ENCODE measurements around the gene IRX2.

The IRX2 gene

GRCh38 chr5:2739360-2740050, 12.0 kb downstream of the IRX2 start:
- no peaks in the 10 kb centered on the region for H3K4me1 ChIP-seq (ENCODE audit: insufficient read depth, poor library complexity, severe bottlenecking)
- H3K27ac ChIP-seq (ENCODE audit: poor library complexity, severe bottlenecking) = no peak overlapping the region
- TF ChIP-seq CTCF (IDR thresholded peaks at IDR 0.05; ENCODE audit: poor library complexity, severe bottlenecking) = no peak
- peak; percentile 75 for ATAC-seq (ENCODE audit: low read depth)
- no peak for DNase-seq (ENCODE audit: low spot score)
- H3K4me3 ChIP-seq (ENCODE audit: severe bottlenecking) = peak overlapping the region; percentile 64
- H3K36me3 ChIP-seq (ENCODE audit: low read depth) = peaks cover 19% of the 10 kb centered on the region
- H3K9me3 ChIP-seq (ENCODE audit: severe bottlenecking) = no peaks in the 10 kb centered on the region
- H3K27me3 ChIP-seq (ENCODE audit: insufficient read depth, poor library complexity, severe bottlenecking) = no peaks in the 10 kb centered on the region

GRCh38 chr5:2738700-2739359, 12.6 kb downstream of the IRX2 start:
- Histone ChIP-seq H3K36me3 (ENCODE audit: low read depth) (peaks cover 12% of the 10 kb centered on the region), H3K9me3 (ENCODE audit: severe bottlenecking) (no peaks in the 10 kb centered on the region), H3K27ac (ENCODE audit: poor library complexity, severe bottlenecking) (no peak overlapping the region), H3K27me3 (ENCODE audit: insufficient read depth, poor library complexity, severe bottlenecking) (peaks cover 3% of the 10 kb centered on the region), H3K4me1 (ENCODE audit: insufficient read depth, poor library complexity, severe bottlenecking) (no peaks in the 10 kb centered on the region), H3K4me3 (ENCODE audit: severe bottlenecking) (peak overlapping the region; percentile 64)
- DNase-seq (ENCODE audit: low spot score) = no peak
- TF ChIP-seq CTCF (IDR thresholded peaks at IDR 0.05; ENCODE audit: poor library complexity, severe bottlenecking) = no peak
- peak; percentile 9 for ATAC-seq (ENCODE audit: low read depth)

GRCh38 chr5:2738156-2738699, 13.2 kb downstream of the IRX2 start:
- Histone ChIP-seq H3K4me1 (ENCODE audit: insufficient read depth, poor library complexity, severe bottlenecking) (no peaks in the 10 kb centered on the region), H3K36me3 (ENCODE audit: low read depth) (peaks cover 8% of the 10 kb centered on the region), H3K9me3 (ENCODE audit: severe bottlenecking) (no peaks in the 10 kb centered on the region), H3K27me3 (ENCODE audit: insufficient read depth, poor library complexity, severe bottlenecking) (peaks cover 3% of the 10 kb centered on the region), H3K27ac (ENCODE audit: poor library complexity, severe bottlenecking) (no peak overlapping the region), H3K4me3 (ENCODE audit: severe bottlenecking) (no peak overlapping the region)
- ATAC-seq (ENCODE audit: low read depth) (no peak), DNase-seq (ENCODE audit: low spot score) (no peak)
- no peak for TF ChIP-seq CTCF (IDR thresholded peaks at IDR 0.05; ENCODE audit: poor library complexity, severe bottlenecking)

- no peaks in the 10 kb centered on the region for H3K9me3 ChIP-seq (ENCODE audit: severe bottlenecking)
- TF ChIP-seq CTCF (IDR thresholded peaks at IDR 0.05; ENCODE audit: poor library complexity, severe bottlenecking) = no peak
- H3K27me3 ChIP-seq (ENCODE audit: insufficient read depth, poor library complexity, severe bottlenecking) = peaks cover 3% of the 10 kb centered on the region
- no peak overlapping the region for H3K27ac ChIP-seq (ENCODE audit: poor library complexity, severe bottlenecking)
- no peak for ATAC-seq (ENCODE audit: low read depth)
- H3K4me1 ChIP-seq (ENCODE audit: insufficient read depth, poor library complexity, severe bottlenecking) = no peaks in the 10 kb centered on the region
- H3K36me3 ChIP-seq (ENCODE audit: low read depth) = peaks cover 3% of the 10 kb centered on the region
- DNase-seq (ENCODE audit: low spot score) = no peak
- no peak overlapping the region for H3K4me3 ChIP-seq (ENCODE audit: severe bottlenecking)
These were observed 14.0 kb downstream of the IRX2 start for GRCh38 chr5:2737273-2738155.
